ENCODE data around the gene PITRM1. TPM values are rescaled to one million over a fixed set of nuclear protein-coding genes. Genes with fewer than 3 reads are reported as not detected.

The PITRM1 gene
- total and polyA plus RNA-seq, 2 donors (not counting 3 experiments of a cell fraction or from before 2014, with no cell fraction given): 83.2 to 145 TPM

- CTCF ChIA-PET: interaction anchor here (1.1 kb wide), 1 partner anchor 1462 kb away, joined by 3 read pairs; no protein-coding TSS in a partner anchor
- no peak for FAIRE-seq
- no peak for TF ChIP-seq POLR2AphosphoS5 (IDR thresholded peaks at IDR 0.05; ENCODE audit: insufficient read depth, low read depth, low read length)
- TF ChIP-seq CTCF (IDR thresholded peaks at IDR 0.05; ENCODE audit: extremely low read depth in 1 of 2, insufficient read depth in 1 of 2, low read depth in 1 of 2, low read length in 2 of 2): no peak
- TF ChIP-seq FOS (IDR thresholded peaks at IDR 0.05; ENCODE audit: borderline replicate concordance, insufficient read depth, low read length): no peak
Observed at GRCh38 chr10:3194871-3195270, 22.3 kb upstream of the PITRM1 start.

GRCh38 chr10:3193751-3194150 lies 21.2 kb upstream of the PITRM1 start:
- Histone ChIP-seq H3K4me2 (ENCODE audit: insufficient read depth, low read length) (no peak overlapping the region), H4K20me1 (replicated peaks; ENCODE audit: control insufficient read depth, extremely low read depth, insufficient read depth, low read length) (no peaks in the 10 kb centered on the region), H3K9me1 (replicated peaks; ENCODE audit: control insufficient read depth, extremely low read depth, insufficient read depth, low read length) (no peaks in the 10 kb centered on the region), H2AFZ (ENCODE audit: low read depth, low read length) (peak overlapping the region; percentile 84), H3K9ac (replicated peaks; ENCODE audit: extremely low read depth, insufficient read depth, low read length) (no peak overlapping the region), H3K4me1 (ENCODE audit: control insufficient read depth, extremely low read depth, insufficient read depth, low read length) (peaks cover 12% of the 10 kb centered on the region), H3K27ac (ENCODE audit: insufficient read depth, low read depth, low read length) (no peak overlapping the region), H3K79me2 (ENCODE audit: control insufficient read depth, insufficient read depth, low read length) (no peaks in the 10 kb centered on the region), H3K9me3 (replicated peaks; ENCODE audit: control insufficient read depth, insufficient read depth, low read length) (no peaks in the 10 kb centered on the region), H3K36me3 (ENCODE audit: control insufficient read depth in 2 of 2, extremely low read depth in 1 of 2, insufficient read depth in 2 of 2, low read length in 2 of 2) (no peaks in the 10 kb centered on the region), H3K27me3 (ENCODE audit: control insufficient read depth in 2 of 2, insufficient read depth in 2 of 2, low read length in 2 of 2) (peaks cover 0 to 4% of the 10 kb centered on the region in 2 experiments), H3K4me3 (replicated peaks in 1 of 3; ENCODE audit: insufficient read depth in 1 of 3, low read depth in 1 of 3, low read length in 3 of 3) (no peak overlapping the region)
- ChIA-PET POLR2A (interaction anchor here (0.6 to 1.0 kb wide), 2 partner anchors 22 to 581 kb away, joined by 3 to 5 read pairs; no protein-coding TSS in a partner anchor), CTCF (interaction anchor here (0.6 to 1.6 kb wide), 26 partner anchors 10 to 1656 kb away, joined by 3 to 10 read pairs (median 3); partner anchors contain the start of gene PITRM1)
- intact Hi-C loops (cut with micrococcal nuclease): loop anchor here (5.0 to 10.0 kb wide), 3 partner anchors 266 to 1161 kb away; no protein-coding TSS in a partner anchor
- FAIRE-seq: no peak
- TF ChIP-seq MYC (IDR thresholded peaks at IDR 0.05; ENCODE audit: low read depth, low read length): no peak
- no peak for TF ChIP-seq JUN (IDR thresholded peaks at IDR 0.05; ENCODE audit: borderline replicate concordance, insufficient read depth, insufficient read length, low read depth)
- TF ChIP-seq GATA2 (IDR thresholded peaks at IDR 0.05; ENCODE audit: insufficient read depth, insufficient read length, low read depth, low read length): no peak
- TF ChIP-seq POLR2A (IDR thresholded peaks at IDR 0.05; ENCODE audit: low read depth, low read length): no peak
- no peak for TF ChIP-seq POLR2AphosphoS5 (IDR thresholded peaks at IDR 0.05; ENCODE audit: insufficient read depth, low read depth, low read length)
- TF ChIP-seq EZH2 (IDR thresholded peaks at IDR 0.05; ENCODE audit: borderline replicate concordance, low read depth, low read length, severe bottlenecking): no peak
- BruUV-seq (replicated peaks): TSS peak; percentile 18
- dilution Hi-C loops (cut with MboI; ENCODE audit: extremely low pct_ligation_motif_present, low sequenced_read_pairs): no loop called here
- DNase-seq (ENCODE audit: low read depth, low spot score): no peak

More at GRCh38 chr10:3194871-3195270, 22.3 kb upstream of the PITRM1 start:
- DNase-seq (ENCODE audit: low read depth, low spot score): no peak
- Histone ChIP-seq H3K4me1 (ENCODE audit: control insufficient read depth, extremely low read depth, insufficient read depth, low read length) (peaks cover 12% of the 10 kb centered on the region), H3K79me2 (ENCODE audit: control insufficient read depth, insufficient read depth, low read length) (no peaks in the 10 kb centered on the region), H3K9me1 (replicated peaks; ENCODE audit: control insufficient read depth, extremely low read depth, insufficient read depth, low read length) (no peaks in the 10 kb centered on the region), H3K4me2 (ENCODE audit: insufficient read depth, low read length) (no peak overlapping the region), H2AFZ (ENCODE audit: low read depth, low read length) (no peak overlapping the region), H4K20me1 (replicated peaks; ENCODE audit: control insufficient read depth, extremely low read depth, insufficient read depth, low read length) (no peaks in the 10 kb centered on the region), H3K9me3 (replicated peaks; ENCODE audit: control insufficient read depth, insufficient read depth, low read length) (no peaks in the 10 kb centered on the region), H3K27ac (ENCODE audit: insufficient read depth, low read depth, low read length) (no peak overlapping the region), H3K9ac (replicated peaks; ENCODE audit: extremely low read depth, insufficient read depth, low read length) (no peak overlapping the region), H3K4me3 (replicated peaks in 1 of 3; ENCODE audit: insufficient read depth in 1 of 3, low read depth in 1 of 3, low read length in 3 of 3) (no peak overlapping the region), H3K27me3 (ENCODE audit: control insufficient read depth in 2 of 2, insufficient read depth in 2 of 2, low read length in 2 of 2) (peaks cover 0 to 8% of the 10 kb centered on the region in 2 experiments), H3K36me3 (ENCODE audit: control insufficient read depth in 2 of 2, extremely low read depth in 1 of 2, insufficient read depth in 2 of 2, low read length in 2 of 2) (no peaks in the 10 kb centered on the region)
- dilution Hi-C loops (cut with MboI; ENCODE audit: extremely low pct_ligation_motif_present, low sequenced_read_pairs): no loop called here
- intact Hi-C loops (cut with micrococcal nuclease): loop anchor here (5.0 to 10.0 kb wide), 3 partner anchors 268 to 1160 kb away; no protein-coding TSS in a partner anchor
- POLR2A ChIA-PET: no interaction called here
- no TSS peak for BruUV-seq (replicated peaks)

All from endothelial cell of umbilical vein (primary cell).